ENCODE data around the gene MINDY4B.

MINDY4B gene

GRCh38 chr3:150901793-150902192, 3.4 kb downstream of the MINDY4B start:
- DNase-seq (ENCODE audit: low read depth), result no peak
- no peak for TF ChIP-seq CTCF (conservative IDR thresholded peaks at IDR 0.05; ENCODE audit: low read depth, low read length)
- no peak overlapping the region for H3K4me3 ChIP-seq (ENCODE audit: low read length)

- TF ChIP-seq CTCF (conservative IDR thresholded peaks at IDR 0.05; ENCODE audit: low read depth, low read length), result no peak
- no peak overlapping the region for H3K4me3 ChIP-seq (ENCODE audit: low read length)
- no peak for DNase-seq (ENCODE audit: low read depth)
These were observed 6.1 kb downstream of the MINDY4B start for GRCh38 chr3:150899141-150899540.

GRCh38 chr3:150898046-150898754, 7.0 kb downstream of the MINDY4B start:
- no peak for TF ChIP-seq CTCF (conservative IDR thresholded peaks at IDR 0.05; ENCODE audit: low read depth, low read length)
- DNase-seq (ENCODE audit: low read depth), result no peak
- no peak overlapping the region for H3K4me3 ChIP-seq (ENCODE audit: low read length)

- no peak for TF ChIP-seq CTCF (conservative IDR thresholded peaks at IDR 0.05; ENCODE audit: low read depth, low read length)
- no peak overlapping the region for H3K4me3 ChIP-seq (ENCODE audit: low read length)
- DNase-seq (ENCODE audit: low read depth), result no peak
These were observed 7.6 kb downstream of the MINDY4B start for GRCh38 chr3:150897592-150897991.

GRCh38 chr3:150890831-150891230, 14.4 kb downstream of the MINDY4B start:
- no peak overlapping the region for H3K4me3 ChIP-seq (ENCODE audit: low read length)
- TF ChIP-seq CTCF (conservative IDR thresholded peaks at IDR 0.05; ENCODE audit: low read depth, low read length), result no peak
- no peak for DNase-seq (ENCODE audit: low read depth)

- no peak overlapping the region for H3K4me3 ChIP-seq (ENCODE audit: low read length)
- DNase-seq (ENCODE audit: low read depth), result no peak
- no peak for TF ChIP-seq CTCF (conservative IDR thresholded peaks at IDR 0.05; ENCODE audit: low read depth, low read length)
These were observed 14.9 kb downstream of the MINDY4B start for GRCh38 chr3:150890295-150890694.

- H3K4me3 ChIP-seq (ENCODE audit: low read length), result no peak overlapping the region
- no peak for TF ChIP-seq CTCF (conservative IDR thresholded peaks at IDR 0.05; ENCODE audit: low read depth, low read length)
- DNase-seq (ENCODE audit: low read depth), result no peak
These were observed 16.1 kb downstream of the MINDY4B start for GRCh38 chr3:150889106-150889505.
